Measurements from ENCODE around the gene PLD2.

DNA sequence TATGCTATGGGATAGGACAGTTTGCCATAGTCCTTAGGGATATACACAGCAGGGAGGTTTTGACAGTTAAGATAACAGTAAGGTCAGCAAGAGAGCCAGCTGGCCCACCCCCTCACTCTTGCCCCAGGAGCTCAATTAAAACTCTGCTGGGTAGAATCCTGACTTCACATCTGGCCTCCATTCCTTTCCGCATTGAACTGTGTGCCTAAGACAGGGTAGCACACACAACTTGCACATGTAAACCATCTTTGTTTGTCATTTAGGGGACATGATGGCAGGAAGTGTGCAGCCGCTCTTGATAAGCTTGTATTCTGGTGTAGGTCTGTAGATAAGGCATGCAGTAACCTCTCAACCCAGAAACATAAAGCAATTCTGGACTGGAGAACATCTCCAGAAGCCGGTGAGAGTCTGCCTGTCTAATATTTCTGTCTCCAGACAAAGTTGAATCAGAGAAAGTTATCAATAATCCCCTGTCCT is 31.4 kb downstream of the PLD2 start:
- TF ChIP-seq, protein P1, sequence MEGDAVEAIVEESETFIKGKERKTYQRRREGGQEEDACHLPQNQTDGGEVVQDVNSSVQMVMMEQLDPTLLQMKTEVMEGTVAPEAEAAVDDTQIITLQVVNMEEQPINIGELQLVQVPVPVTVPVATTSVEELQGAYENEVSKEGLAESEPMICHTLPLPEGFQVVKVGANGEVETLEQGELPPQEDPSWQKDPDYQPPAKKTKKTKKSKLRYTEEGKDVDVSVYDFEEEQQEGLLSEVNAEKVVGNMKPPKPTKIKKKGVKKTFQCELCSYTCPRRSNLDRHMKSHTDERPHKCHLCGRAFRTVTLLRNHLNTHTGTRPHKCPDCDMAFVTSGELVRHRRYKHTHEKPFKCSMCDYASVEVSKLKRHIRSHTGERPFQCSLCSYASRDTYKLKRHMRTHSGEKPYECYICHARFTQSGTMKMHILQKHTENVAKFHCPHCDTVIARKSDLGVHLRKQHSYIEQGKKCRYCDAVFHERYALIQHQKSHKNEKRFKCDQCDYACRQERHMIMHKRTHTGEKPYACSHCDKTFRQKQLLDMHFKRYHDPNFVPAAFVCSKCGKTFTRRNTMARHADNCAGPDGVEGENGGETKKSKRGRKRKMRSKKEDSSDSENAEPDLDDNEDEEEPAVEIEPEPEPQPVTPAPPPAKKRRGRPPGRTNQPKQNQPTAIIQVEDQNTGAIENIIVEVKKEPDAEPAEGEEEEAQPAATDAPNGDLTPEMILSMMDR (IDR thresholded peaks at IDR 0.05): no peak
- no peak for TF ChIP-seq POLR2A (IDR thresholded peaks at IDR 0.05)

Data from prostate gland (tissue), 2 donors.